GM12891 (cell line): ENCODE measurements around the gene MON2.

ENCODE experiments used
- PAX5 ChIP-seq: IDR thresholded peaks from 2 replicates; pipeline ENCODE4 v1.6.1; 2011; ENCODE audit warnings: low read length, moderate library complexity, mild to moderate bottlenecking; ENCODE audit not compliant: insufficient read depth, severe bottlenecking
- POLR2A ChIP-seq: IDR thresholded peaks from 2 replicates; pipeline ENCODE4 v1.6.1; 2011; ENCODE audit warnings: low read depth, low read length, control low read depth
- POLR2AphosphoS5 ChIP-seq: IDR thresholded peaks from 2 replicates; pipeline ENCODE4 v1.6.1; 2011; ENCODE audit warnings: low read depth, low read length, control low read depth
- SPI1 ChIP-seq: IDR thresholded peaks from 2 replicates; pipeline ENCODE4 v1.6.1; 2011; ENCODE audit warnings: low read depth, low read length, control low read depth
- TAF1 ChIP-seq: IDR thresholded peaks from 2 replicates; pipeline ENCODE4 v1.6.1; 2011; ENCODE audit warnings: low read depth, low read length, control low read depth

- TF ChIP-seq POLR2A (no peak), TAF1 (no peak), POLR2AphosphoS5 (no peak), SPI1 (no peak), PAX5 (no peak)
Measured at GRCh38 chr12:62588916-62589315, 122.3 kb downstream of the MON2 start.
